Measurements from ENCODE around the gene C13orf46. TPM values are rescaled to one million over a fixed set of nuclear protein-coding genes. Genes with fewer than 3 reads are reported as not detected.

C13orf46 gene
- total RNA-seq, 1 donor from 2014 or later = 0.08 TPM

DNA sequence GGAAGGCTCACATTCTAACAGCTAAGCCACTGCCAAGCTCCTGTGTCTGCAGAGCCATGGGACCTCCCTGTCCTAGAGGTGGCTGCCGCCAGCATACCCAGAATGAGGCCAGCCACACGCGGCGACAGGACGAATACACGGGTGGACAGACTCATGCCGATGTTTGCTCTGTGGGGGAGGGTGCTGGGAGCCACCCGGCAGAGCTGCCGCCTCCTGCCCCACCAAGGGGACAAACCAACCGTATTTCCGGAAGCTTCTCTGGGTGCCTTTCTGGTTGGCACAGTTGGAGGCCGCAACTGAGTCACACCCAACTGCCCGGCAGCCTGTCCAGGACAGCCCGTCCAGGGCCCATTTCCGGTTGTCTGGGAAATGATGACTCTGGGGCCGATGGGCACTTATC is 20.3 kb downstream of the C13orf46 start:
- ATAC-seq = no peak

DNA sequence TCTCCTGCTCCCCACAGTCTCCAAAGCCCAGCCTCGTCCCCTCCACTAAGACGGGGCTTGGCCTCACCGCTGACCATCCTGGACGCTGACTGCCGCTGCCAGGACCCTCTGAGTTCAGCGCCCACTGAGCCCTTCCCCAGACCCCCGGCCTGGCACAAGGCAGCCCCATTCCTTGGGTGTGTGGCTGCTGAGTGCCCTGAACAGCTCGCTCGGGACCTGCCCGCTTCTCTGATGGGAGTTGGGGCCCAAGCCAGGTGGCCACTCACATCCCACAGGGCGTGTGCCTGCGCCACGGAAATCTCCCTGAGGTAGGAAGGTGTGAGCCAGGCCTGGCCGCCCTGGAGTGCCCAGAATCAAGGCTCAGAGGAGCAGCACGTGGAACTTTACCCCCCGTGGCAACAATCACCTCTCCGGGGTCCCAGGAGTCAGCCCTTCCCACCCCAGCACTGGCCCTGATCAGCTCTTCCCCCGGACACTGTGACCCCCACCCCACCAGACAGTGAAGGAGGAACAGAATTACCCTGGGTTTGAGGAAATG is 20.8 kb downstream of the C13orf46 start:
- no peak for ATAC-seq

DNA sequence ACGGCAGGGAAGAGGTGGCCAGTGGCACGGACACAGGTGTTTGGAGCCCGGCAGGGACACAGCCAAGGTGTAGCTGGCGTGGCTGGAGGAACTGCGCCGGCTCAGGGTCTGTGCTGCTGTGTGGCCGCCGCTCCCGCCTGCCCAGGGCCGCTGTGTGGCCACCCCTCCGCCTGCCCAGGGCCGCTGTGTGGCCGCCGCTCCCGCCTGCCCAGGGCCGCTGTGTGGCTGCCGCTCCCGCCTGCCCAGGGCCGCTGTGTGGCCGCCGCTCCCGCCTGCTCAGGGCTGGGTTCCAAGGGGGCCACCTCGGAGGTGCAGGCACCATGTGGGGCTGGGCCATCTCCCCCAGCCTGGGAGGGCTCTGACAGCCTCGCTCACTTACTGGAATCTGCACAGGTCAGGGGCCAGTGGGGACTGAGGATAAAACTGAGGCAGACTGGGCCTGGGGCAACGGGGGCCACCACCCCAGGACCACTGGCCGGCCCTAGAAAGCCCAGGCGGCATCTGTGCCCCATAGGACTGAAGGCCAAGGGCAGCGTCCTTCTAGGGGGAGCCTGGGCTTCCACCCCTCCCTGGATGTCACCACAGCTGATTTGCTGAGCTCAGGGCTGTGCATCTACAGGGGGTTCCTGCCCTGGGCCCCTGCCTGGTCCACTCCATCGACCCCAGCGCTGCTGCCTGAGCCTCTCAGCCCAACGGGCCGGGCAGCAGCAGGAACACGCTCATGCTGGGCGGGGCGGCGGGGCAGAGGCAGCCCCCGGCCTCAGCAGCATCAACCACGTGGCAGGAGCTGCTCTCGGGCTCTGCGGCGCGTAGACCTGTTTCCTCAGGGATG is 21.5 kb downstream of the C13orf46 start:
- no peak for ATAC-seq

DNA sequence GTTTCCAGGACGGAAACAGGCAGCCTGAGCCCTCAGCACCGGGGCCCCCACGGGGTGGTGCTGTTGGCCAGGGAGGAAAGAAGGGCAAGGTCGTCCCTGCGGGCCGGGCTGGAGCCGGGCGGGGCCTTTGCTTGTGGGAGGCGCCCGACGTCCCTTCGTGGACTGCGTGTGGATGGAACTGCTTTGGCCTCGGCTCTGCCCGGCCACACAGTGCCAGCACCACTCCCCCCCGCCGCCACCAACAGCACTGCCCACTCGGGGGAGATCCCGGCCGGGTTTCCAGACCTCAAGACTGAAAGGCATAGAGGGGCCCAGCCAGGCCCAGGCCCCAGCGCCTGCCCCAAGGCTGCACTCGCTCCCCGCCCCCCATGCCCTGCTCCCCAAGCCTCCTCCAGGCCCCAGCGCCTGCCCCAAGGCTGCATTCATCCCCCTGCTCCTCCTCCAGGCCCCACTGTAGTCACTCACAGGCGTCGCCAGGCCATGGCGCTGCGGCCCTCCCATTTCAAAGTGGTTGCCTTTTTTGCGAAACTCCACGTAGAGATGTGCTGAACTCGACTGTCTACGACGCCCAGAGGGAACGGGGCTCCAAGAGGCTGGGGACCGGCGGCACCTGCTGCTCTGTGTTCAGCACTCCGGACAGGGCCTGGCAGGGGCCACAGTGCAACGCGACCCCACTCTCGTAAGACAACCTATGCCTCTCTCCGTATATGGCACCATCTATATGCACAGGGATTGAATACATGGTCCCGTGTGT is 22.5 kb downstream of the C13orf46 start:
- ATAC-seq = peak; percentile 91

DNA sequence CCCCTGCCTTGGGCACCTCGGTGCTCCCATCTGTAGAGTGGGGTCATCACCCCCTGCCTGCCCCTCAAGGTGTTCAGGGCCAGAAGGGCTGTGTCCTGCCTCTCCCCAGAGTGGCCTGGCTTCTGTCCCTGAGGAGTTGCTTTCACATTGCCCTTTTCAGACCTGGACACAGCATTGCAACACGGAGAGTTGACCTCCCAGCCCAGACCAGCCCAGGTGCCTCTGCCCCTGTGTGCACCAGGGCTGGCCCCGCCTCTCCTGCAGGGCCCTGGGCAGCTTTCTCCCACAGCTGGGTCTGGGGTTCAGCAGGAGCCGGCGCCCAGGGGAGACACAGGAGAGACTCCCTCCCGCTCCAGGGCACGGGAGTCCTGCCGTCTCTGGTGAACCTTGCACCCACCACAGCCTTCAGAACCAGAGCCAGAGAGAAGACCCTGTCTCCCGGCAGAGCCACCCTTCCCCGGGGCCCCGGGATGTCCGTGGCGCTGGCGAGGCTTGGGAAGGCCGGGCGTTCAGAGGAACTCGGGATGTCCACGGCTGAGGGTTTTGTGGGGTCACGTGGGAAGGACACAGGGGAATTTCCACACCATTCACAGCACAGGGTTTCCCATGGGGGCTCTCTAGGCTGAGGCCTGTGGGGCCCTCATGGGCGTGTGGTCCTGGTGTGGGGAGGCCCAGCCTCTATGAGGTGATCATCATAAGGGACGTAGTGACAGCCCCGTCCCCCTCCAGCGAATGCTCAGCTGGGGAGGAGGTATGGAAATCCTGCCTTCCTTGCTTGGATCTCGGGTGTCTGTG is 23.2 kb downstream of the C13orf46 start:
- ATAC-seq = peak; percentile 10

DNA sequence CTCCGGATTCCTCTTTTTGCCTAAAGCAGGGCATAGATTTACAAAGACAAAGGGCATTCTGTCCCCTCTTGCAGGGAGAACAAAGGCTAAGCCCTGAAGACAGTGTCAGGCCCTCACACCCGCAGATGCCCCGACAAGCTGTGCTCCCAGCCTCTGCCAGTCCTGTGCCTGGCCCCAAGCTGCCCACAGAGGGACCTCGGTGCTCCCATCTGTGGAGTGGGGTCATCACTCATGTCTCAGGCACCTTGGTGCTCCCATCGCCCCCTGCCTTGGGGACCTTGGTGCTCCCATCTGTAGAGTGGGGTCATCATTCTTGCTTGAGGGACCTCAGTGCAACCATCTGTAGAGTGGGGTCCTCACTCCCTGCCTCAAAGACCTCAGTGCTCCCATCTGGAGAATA is 24.3 kb downstream of the C13orf46 start:
- no peak for ATAC-seq

DNA sequence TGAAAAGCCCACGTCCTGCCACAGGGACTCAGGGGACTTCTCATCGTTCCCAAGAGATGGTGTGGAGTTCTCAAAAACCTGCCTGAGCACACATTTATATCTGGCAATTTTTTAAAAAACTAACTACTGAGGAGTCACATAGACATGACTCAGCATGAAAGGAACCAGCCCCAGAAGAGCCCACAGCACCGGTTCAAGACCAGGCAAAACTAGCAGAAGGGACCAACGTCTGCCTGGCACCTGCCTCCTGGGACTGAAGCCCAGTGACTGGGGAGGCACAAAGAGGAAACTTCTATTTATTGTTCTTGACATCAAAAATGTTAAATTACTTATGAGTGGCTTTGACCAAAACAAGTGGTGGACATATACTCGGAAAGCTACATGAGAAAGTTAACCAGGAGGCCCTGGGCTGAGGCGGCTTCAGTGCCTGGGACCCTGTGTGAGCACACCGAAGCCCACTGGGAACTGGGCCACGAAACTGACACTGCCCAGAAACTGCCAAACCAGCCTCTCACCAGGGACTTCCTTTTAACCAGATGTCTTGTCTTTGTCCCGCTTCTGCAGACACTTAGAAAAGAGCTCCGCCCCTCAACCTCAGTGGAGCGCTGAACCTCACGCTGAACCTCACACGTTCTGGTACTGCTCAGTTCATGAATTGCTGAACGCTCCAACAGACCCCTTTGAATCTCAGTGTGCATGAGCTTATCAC is 25.7 kb downstream of the C13orf46 start:
- ATAC-seq = no peak

DNA sequence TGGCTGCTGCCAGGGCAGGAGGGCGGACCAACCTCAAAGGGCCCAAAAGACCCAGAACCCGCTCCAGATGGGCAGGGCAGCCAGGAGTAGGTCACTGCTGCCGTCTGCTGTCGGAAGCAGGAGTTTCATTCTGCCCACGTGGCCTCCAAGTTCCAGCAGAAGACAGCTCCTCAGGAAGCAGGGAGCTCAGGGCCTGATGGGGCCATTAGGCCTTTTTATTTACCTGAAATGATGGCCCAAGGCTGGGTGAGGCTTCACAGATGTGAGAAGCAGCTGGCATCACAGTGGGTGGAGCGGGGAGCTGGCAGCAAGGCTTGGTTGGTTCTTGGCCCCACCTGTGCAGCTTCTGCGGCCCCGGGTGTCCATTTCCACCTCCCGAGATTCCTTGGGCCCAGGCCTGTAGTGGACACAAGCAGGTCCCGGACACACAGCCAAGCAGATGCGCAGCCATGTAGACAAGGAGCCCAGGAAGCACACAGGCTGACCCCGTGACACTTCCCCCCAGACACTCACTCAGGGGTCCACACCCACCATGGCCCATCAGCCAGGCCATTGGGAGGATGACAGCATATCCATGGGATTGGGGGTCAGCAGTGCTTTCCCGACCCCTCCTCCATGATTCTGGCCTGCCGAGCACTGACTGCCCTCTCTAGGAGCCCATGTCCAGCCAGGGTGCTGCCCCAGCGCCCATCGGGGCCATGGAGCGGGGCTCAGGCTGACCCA is 26.4 kb downstream of the C13orf46 start:
- ATAC-seq = peak; percentile 39

DNA sequence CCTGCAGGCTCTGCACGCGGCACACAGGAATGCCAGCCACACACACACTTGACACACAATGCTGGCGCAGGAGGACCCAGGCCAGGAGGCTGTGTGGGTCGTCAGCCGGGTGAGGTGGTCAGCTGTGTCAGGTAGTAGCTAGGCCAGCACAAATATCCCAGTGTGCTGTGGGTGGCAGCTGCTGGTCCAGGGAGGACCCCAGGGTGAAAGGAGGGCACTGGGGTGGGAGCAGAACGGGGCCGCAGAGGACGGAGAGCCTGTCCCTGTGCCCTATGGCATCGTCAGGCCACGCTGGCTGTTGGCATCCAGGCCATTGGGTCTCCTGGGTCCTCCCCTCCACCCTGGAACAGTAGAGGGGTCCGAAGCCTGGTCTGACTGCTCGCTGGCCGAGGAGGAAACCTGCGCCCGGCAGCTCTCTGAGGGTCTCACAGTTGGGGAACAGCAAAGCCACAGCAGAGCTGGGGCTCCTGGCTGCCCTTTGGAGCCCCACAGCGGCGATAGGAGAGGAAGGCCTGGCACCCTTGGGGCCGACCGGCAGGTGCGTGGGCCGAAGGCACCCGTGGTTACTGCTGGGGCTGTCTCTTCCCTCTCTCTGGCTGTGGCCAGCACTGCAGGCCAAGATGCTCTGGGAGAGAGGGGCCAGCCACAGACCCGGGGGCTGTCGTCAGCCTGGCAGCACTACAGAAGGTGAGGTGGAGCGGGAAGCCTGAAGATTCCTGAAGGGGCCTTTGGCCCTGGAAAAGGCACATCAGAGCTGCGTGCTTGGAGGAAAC is 27.3 kb downstream of the C13orf46 start:
- no peak for ATAC-seq

DNA sequence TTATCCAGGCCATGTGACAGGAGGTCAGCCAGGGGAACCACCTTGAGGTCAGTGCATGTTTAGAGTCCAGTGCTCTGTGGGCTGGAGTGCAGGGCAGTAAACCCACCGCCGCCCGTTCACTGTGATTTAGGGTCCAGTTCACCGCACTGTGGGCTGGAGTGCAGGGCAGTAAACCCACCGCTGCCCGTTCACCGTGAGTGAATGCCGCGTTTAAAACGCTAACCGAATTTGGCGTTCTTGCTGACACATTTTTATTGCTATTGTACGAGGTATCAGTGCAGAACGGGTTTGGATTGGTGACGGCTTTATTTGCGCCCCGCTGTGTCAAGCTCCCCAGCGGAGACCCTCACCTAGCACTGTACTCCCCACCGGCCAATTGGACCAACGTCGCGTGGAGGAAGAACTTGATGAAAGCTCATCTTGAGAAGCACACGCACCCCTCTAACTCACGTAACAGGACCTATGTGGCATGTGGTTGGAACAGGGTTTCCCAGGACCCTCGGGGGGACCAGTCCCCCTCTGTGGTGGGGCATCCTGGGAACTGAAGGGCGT is 27.9 kb downstream of the C13orf46 start:
- no peak for ATAC-seq

DNA sequence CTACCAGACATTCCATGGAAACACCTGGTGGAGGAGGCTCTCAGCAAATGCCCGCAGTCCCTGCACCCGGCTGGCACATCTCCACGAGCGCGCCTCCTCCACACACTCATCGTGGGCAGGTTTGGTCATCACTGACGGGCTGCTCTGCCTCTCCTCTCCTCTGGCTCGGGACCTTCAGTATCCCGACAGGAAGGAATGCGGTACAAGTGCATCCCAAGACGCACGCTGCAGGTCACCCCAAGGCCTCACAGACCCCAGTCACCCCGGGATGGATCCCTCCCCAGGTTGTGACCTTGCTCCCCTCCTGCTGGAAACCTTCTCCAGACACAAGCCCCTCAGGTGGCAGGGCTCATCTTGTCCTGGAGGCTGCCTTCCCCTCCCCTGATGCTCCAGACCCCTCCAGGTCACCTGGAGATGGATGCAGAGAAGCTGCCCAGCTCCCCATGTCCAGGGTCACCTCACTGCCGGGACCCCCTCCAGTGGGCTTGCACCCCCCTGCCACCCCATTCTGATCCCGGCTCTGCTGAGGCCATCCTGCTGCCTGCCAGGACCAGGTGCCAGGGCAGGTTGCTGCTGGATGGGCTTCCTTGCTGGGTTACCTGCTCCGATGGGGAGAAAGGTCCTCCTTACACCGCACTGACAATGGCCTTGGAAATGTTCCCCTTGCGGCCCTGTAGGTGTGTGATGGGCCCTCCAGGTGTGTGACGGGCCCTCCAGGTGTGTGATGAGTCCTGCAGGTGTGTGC is 29.9 kb downstream of the C13orf46 start:
- ATAC-seq = no peak

DNA sequence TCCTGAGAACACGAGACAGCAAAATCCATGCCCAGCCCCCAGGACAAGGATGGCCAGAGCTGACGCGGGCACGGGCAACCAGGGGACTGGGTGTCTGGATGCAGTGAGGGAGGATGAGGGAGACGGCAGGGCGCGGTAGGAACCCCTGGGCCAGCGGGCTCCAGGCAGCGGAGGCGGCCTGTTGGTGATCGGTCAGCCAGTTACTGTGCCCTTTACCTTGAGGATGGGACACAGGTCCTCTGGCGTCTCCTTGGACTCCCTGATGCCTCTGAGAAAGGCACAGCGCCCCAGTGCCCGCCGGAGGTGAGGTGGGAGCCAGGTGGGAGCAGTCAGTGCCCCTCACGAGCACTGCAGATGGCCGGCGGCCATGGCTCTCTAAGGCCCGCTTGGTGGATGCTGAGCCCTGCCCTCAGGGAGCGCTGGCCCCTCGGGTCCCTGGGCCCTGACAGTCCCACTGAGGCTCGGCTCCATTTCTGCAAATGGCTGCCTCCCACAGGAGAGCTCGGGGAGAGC is 31.2 kb downstream of the C13orf46 start:
- no peak for ATAC-seq

DNA sequence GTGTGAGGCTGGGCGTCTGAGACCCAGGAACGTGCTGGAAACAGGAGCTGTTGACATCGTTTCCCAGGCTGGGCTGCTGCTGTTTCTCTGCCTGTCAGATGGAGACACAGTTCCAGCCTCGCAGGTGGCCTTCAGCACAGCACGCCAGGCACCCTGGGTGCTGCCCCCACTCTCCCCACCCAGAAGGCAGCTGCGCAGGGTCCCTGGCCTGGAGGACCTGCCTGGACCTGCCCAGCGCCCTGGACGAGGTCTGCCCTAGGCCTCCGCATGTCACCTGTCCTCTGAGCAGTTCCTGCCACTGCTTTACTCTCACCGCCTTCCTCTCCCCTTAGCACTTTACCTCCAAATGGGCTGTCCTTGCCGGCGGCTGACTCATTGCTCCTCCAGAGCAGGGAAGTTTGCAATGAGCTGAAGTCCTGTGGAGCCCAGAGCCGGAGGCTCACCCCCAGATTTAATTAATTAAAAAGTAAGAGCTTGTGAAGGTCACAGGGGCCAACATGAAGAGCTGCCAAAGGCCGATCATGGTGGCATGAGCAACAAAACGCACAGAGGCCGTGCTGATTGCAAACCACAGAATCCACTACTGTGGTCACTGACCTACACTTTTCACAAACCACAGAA is 32.2 kb downstream of the C13orf46 start:
- peak; percentile 33 for ATAC-seq

DNA sequence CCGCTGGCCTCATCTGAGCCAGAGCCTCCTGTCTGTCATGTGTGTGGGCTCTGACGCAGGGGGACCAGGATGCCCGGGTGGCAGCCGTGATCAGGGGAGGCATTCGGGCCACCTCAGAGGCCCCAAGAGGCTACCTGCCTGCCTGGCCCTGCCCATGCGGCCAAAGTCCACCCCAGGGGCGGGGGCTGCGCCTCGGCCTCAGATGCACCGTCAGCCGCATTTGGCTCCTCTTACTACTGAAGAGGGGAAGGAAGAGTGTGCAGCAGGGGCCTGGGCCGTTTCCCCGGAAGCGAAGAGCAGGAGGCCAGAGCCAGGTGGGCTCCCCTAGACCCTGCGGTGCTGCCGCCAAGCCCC is 34.0 kb downstream of the C13orf46 start:
- no peak for ATAC-seq

DNA sequence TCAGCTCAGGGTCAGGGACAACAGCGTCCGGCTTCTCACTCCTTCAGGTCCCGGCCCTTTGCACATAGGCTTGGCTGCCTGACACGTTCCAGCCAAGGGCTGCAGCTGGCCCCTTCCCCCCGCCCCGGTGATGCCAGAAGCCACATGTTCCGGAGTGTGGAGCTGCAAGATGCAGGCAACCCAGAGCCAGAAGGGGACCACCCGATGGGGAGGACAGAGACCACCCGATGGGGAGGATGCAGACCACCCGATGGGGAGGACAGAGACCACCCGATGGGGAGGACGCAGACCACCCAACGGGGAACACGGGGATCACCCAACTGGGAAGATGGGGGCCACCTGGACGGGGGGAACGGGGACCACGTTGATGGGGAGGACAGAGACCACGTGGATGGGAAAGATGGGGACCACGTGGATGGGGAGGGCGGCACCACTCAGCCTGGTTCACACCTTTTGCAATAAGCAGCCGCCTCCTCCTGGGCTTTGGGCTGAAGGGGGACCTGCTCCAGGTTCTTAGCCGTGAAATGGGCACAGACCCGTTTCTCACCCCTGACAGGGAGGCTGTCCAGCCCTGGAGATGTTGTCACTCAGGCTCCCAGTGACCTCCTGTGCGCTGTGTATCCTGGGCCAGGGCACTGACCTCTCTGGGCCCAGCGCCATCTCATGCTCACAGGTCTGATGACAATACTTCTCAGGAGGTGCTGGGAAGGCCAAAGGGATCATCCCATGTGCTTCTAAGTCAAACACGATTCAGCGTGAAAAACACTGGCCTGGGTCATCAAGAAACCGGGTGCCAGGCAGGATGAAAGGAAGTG is 34.5 kb downstream of the C13orf46 start:
- no peak for ATAC-seq

DNA sequence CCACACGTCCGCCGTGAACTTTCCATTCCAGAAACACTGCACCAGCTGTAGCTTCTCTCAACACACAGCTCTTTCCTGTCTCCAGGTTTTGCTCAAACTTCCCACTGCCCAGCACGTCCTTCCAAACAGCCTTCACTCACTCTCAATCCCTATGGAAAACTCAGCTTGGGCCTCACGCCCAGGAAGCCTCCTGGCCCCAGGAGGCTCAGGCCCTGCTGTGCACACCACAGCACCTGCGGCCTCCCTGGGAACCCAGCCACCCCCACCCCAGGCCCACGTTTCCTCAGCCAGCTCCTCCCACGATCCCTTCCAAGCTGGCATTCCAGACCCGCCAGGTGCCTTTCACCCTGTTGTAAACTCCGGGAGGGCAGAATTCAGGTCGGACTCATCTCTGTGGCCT is 35.2 kb downstream of the C13orf46 start:
- ATAC-seq = no peak

DNA sequence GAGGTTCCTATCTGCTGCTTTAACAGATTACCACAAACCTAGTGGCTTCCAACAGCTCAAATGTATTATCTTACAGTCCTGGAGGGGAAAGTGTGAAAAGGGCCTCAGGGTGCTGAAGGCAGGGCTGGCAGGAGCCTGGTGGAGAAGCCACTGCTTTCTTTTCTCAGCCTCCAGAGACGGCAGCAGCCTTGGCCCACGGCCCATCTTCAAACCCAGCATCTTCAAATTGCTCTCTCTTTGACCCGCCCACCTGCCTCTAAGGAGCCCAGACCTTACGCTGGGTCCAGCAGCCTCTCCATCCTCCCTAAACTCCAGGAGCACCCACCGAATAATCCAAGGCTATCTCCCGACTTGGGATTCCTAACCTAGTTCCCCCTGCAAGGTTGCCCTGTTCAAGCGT is 35.6 kb downstream of the C13orf46 start:
- no peak for ATAC-seq

DNA sequence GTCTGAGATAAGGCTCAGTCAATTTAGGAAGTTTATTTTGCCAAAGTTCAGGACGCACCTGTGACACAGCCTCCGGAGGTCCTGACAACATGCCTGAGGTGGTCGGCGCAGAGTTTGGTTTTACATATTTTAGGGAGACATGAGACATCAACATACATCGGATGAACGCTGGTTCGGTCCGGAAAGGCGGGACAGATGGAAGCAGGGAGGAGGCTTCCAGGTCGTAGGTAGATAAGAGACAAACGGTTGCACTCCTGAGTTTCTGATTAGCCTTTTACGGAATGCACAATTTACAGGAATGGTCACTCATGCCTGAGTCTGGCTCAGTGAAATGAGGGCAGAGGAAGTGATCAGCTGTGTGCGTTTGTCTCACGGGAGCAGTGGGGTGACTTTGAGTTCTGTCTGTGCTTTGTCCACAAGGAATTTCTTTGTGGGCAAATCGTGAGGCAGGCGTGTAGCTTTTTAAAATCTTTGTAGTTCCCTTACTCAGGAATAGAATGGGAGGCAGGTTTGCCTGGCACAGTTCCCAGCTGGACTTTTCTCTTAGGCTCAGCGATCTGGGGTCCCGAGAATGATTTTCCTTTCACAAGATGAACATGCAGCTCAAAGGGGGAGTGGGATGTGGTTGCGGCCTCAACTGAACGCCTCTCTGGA is 36.2 kb downstream of the C13orf46 start:
- ATAC-seq = no peak

Measured in esophagus mucosa (tissue), 1 donor.